Lung (tissue), 12 donors: ENCODE measurements around the gene CENATAC. TPM values are rescaled to one million over a fixed set of nuclear protein-coding genes. Genes with fewer than 3 reads are reported as not detected.

Experiments used
- ATAC-seq: fragments of 200-7000 bp; cut with Tn5 transposase; one replicate; pipeline ENCODE4 v1.9.1; 2020; ENCODE audit warnings: moderate number of reproducible peaks; ENCODE audit not compliant: insufficient read depth, low FRiP score
- DNase-seq, 3 donors: peaks; one replicate each; pipeline ENCODE4 v3.0.0-alpha.2; 2013 to 2017
- H3K27ac ChIP-seq, 2 donors: one replicate each; pipeline ENCODE4 v1.5.1; 2013; ENCODE audit warnings: mild to moderate bottlenecking in 2 of 2, moderate library complexity in 2 of 2, control low read depth in 1 of 2, inconsistent platforms in 1 of 2, low read depth in 1 of 2, low read length in 1 of 2
- H3K27me3 ChIP-seq, 3 donors: one replicate each; pipeline ENCODE4 v1.5.1; 2013; ENCODE audit warnings: low read length in 2 of 3; ENCODE audit not compliant: control insufficient read depth in 3 of 3, insufficient read depth in 3 of 3
- H3K36me3 ChIP-seq, 4 donors: one replicate each; pipeline ENCODE4 v1.5.1; 2013; ENCODE audit warnings: low read length in 4 of 4, mild to moderate bottlenecking in 1 of 4, moderate library complexity in 1 of 4; ENCODE audit not compliant: control insufficient read depth in 4 of 4, insufficient read depth in 4 of 4
- H3K4me1 ChIP-seq, 5 donors: one replicate each; pipeline ENCODE4 v1.5.1; 2013; ENCODE audit warnings: low read length in 5 of 5, mild to moderate bottlenecking in 2 of 5, moderate library complexity in 1 of 5; ENCODE audit not compliant: control insufficient read depth in 5 of 5, insufficient read depth in 5 of 5
- H3K4me3 ChIP-seq: one replicate; pipeline ENCODE4 v1.5.1; 2013; ENCODE audit warnings: mild to moderate bottlenecking, control low read depth, moderate library complexity
- H3K9ac ChIP-seq, 2 donors: one replicate each; pipeline ENCODE4 v1.5.1; 2013; ENCODE audit warnings: low read length in 2 of 2, control low read depth in 1 of 2; ENCODE audit not compliant: insufficient read depth in 1 of 2
- H3K9me3 ChIP-seq, 4 donors: one replicate each; pipeline ENCODE4 v1.5.1; 2013; ENCODE audit warnings: low read length in 3 of 4, mild to moderate bottlenecking in 1 of 4, moderate library complexity in 1 of 4; ENCODE audit not compliant: control insufficient read depth in 4 of 4, insufficient read depth in 3 of 4
- CTCF ChIP-seq: IDR thresholded peaks from 2 replicates; pipeline ENCODE4 v1.5.1; 2012; ENCODE audit warnings: mild to moderate bottlenecking; ENCODE audit errors: control extremely low read depth, extremely low read depth
- WGBS, 2 donors: extraction: QIAGEN DNeasy Blood & Tissue Kit; methylation state at CpG; one replicate each; pipeline ENCODE4 v1.1.7; 2013; 5-methylcytosine and 5-hydroxymethylcytosine counted together
- polyA plus RNA-seq, 2 donors: library from polyadenylated mRNA; stranded (reverse); fragments of 200-250 nt; gene quantifications; one replicate each; pipeline ENCODE4 v1.2.1, GENCODE V29; 2013
- total RNA-seq, 2 donors: library from RNA; depleted of rRNA in 1 of 2; stranded (reverse); fragments of >200 nt in 1 of 2; gene quantifications; one replicate each; pipeline ENCODE4 v1.2.1, GENCODE V29; 2014 to 2021
- donor health status: control.
- donor health status: control.
- donor health status: Bipolar disorder and iron deficiency.
- donor health status: healthy.
- donor health status: DM: yes; HTN: yes; CAD: no.

CENATAC gene
- total and polyA plus RNA-seq, 4 donors, result 12.3 to 97.5 (median 53.5) TPM

GRCh38 chr11:118956094-118956846 lies 41.7 kb upstream of the CENATAC start, which contains the start of gene UPK2:
Gene UPK2, plus strand, starts transcription at chr11:118956298. Its CDS starts 53 bp downstream, at chr11:118956351.
- H3K27ac ChIP-seq, result no peak within 1 kb of the TSS
- no peaks in the 10 kb centered on the region for H3K9me3 ChIP-seq
- TF ChIP-seq CTCF, result peak; percentile 97
- ATAC-seq, result peak; percentile 92
- WGBS, 2 donors, result 7 to 10% methylated on average over 7 of the region's 7 CpGs
- no peaks in the 10 kb centered on the region for H3K36me3 ChIP-seq
- H3K9ac ChIP-seq, result no peak within 1 kb of the TSS
- H3K4me1 ChIP-seq, result no peaks in the 10 kb centered on the region
- H3K4me3 ChIP-seq, result no peak within 1 kb of the TSS
- H3K27me3 ChIP-seq, result peaks cover 0 to 12% (median 0%) of the 10 kb centered on the region in 3 donors
- peak; percentile 81 to 87 (median 85) for DNase-seq

- no peak for DNase-seq
- H3K9ac ChIP-seq, result no peak overlapping the region
- WGBS, 2 donors, result 50 to 58% methylated on average over 14 of the region's 14 CpGs
- no peaks in the 10 kb centered on the region for H3K36me3 ChIP-seq
- no peaks in the 10 kb centered on the region for H3K4me1 ChIP-seq
- no peaks in the 10 kb centered on the region for H3K9me3 ChIP-seq
- H3K27ac ChIP-seq, result no peak overlapping the region
- TF ChIP-seq CTCF, result no peak
- H3K27me3 ChIP-seq, result peaks cover 0 to 12% (median 0%) of the 10 kb centered on the region in 3 donors
- H3K4me3 ChIP-seq, result no peak overlapping the region
- ATAC-seq, result no peak
Measured at GRCh38 chr11:118956847-118957469, 41.0 kb upstream of the CENATAC start.

- Histone ChIP-seq H3K9ac (no peak overlapping the region), H3K4me1 (no peaks in the 10 kb centered on the region), H3K4me3 (no peak overlapping the region), H3K36me3 (no peaks in the 10 kb centered on the region), H3K9me3 (no peaks in the 10 kb centered on the region), H3K27ac (no peak overlapping the region), H3K27me3 (peaks cover 0 to 11% (median 0%) of the 10 kb centered on the region in 3 donors)
- no peak for ATAC-seq
- TF ChIP-seq CTCF, result no peak
- no peak for DNase-seq
- 87 to 92% methylated on average over 11 of the region's 11 CpGs for WGBS, 2 donors
Measured at GRCh38 chr11:118957549-118957948, 40.4 kb upstream of the CENATAC start.
